ENCODE measurements around the gene FOXP1. TPM values are rescaled to one million over a fixed set of nuclear protein-coding genes. Genes with fewer than 3 reads are reported as not detected.

The FOXP1 gene
- total and polyA plus RNA-seq, 4 donors: 4.9 to 35.4 (median 32.0) TPM

DNA sequence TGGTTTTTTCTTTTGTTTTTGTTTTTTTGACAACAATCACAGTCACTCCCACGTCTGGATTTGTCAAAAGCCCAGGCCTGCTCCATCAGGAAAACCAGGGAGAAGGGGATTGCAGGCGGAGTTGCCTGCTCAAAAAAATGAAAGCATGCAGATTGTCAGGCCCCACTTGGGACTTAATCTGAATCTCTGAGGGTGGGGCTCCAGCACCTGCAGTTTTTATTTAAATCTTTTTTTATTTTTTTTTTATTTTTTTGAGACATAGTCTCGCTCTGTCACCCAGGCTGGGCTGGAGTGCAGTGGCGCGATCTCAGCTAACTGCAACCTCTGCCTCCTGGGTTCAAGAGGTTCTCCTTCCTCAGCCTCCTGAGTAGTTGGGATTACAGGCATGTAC is 140.9 kb downstream of the FOXP1 start:
- Histone ChIP-seq H3K36me3 (ENCODE audit: control insufficient read depth in 4 of 4, insufficient read depth in 3 of 4, low read depth in 1 of 4, low read length in 3 of 4) (no peaks in the 10 kb centered on the region), H3K27me3 (ENCODE audit: control insufficient read depth in 4 of 4, insufficient read depth in 4 of 4, low read length in 3 of 4) (no peaks in the 10 kb centered on the region), H3K4me3 (ENCODE audit: low read depth in 1 of 3, low read length in 3 of 3) (no peak overlapping the region), H3K9me3 (ENCODE audit: control insufficient read depth in 4 of 4, low read length in 3 of 4) (no peaks in the 10 kb centered on the region), H3K4me1 (ENCODE audit: control insufficient read depth in 4 of 4, insufficient read depth in 4 of 4, low read length in 3 of 4) (peaks cover 0 to 13% (median 0%) of the 10 kb centered on the region in 4 donors), H3K27ac (ENCODE audit: low read depth in 1 of 2, low read length in 2 of 2) (no peak overlapping the region), H3K9ac (ENCODE audit: low read depth in 1 of 2, low read length in 2 of 2) (no peak overlapping the region)
- DNase-seq (ENCODE audit: low spot score): no peak
- no peak for TF ChIP-seq SP1 (IDR thresholded peaks at IDR 0.05)
- TF ChIP-seq, protein P1, sequence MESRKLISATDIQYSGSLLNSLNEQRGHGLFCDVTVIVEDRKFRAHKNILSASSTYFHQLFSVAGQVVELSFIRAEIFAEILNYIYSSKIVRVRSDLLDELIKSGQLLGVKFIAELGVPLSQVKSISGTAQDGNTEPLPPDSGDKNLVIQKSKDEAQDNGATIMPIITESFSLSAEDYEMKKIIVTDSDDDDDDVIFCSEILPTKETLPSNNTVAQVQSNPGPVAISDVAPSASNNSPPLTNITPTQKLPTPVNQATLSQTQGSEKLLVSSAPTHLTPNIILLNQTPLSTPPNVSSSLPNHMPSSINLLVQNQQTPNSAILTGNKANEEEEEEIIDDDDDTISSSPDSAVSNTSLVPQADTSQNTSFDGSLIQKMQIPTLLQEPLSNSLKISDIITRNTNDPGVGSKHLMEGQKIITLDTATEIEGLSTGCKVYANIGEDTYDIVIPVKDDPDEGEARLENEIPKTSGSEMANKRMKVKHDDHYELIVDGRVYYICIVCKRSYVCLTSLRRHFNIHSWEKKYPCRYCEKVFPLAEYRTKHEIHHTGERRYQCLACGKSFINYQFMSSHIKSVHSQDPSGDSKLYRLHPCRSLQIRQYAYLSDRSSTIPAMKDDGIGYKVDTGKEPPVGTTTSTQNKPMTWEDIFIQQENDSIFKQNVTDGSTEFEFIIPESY (IDR thresholded peaks at IDR 0.05): no peak
- no peak for TF ChIP-seq YY1 (IDR thresholded peaks at IDR 0.05)
- no peak for TF ChIP-seq RAD21 (IDR thresholded peaks at IDR 0.05)
- TF ChIP-seq HNF4A (conservative IDR thresholded peaks at IDR 0.05): no peak
- no peak for TF ChIP-seq RXRA (IDR thresholded peaks at IDR 0.05)
- WGBS: 95% methylated on average over 5 of the region's 5 CpGs

DNA sequence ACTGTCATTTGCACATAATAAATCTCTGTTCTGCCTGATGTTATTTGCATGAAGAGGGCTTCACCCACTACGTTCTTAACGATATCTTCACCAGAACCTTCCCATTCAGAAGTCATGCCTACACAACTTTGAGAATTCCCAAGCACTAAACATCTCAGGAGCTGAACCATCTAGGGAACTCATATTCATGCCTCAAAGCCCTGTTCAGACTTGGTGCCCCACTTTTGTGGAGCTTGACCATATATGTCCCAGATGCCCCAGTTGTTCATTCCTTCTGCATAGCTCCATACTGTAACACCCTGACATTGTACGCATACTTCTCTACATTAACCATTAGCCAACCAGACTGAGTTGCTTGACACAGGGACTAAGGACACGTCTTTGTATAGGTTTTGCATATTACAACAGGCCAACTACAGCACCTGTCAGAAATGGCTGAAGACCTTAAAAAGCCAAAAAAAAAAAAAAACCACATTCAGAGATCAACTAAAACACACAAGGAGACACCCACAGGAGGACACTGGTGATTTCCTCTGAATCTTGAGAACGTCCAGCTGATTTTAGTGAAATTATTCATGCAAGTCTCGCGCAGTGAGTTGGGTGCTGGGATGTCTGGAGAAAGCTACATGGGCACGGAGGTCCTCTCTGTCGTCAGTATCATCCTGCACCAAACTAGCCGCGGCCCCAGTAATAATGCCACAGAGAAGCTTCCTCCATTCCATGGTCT is 141.4 kb downstream of the FOXP1 start:
- Histone ChIP-seq H3K9ac (ENCODE audit: low read depth in 1 of 2, low read length in 2 of 2) (no peak overlapping the region), H3K9me3 (ENCODE audit: control insufficient read depth in 4 of 4, low read length in 3 of 4) (no peaks in the 10 kb centered on the region), H3K36me3 (ENCODE audit: control insufficient read depth in 4 of 4, insufficient read depth in 3 of 4, low read depth in 1 of 4, low read length in 3 of 4) (no peaks in the 10 kb centered on the region), H3K4me3 (ENCODE audit: low read depth in 1 of 3, low read length in 3 of 3) (no peak overlapping the region), H3K4me1 (ENCODE audit: control insufficient read depth in 4 of 4, insufficient read depth in 4 of 4, low read length in 3 of 4) (peaks cover 0 to 10% (median 0%) of the 10 kb centered on the region in 4 donors), H3K27ac (ENCODE audit: low read depth in 1 of 2, low read length in 2 of 2) (no peak overlapping the region), H3K27me3 (ENCODE audit: control insufficient read depth in 4 of 4, insufficient read depth in 4 of 4, low read length in 3 of 4) (no peaks in the 10 kb centered on the region)
- DNase-seq (ENCODE audit: low spot score): no peak
- TF ChIP-seq SP1 (IDR thresholded peaks at IDR 0.05) (no peak), NR2F2 (IDR thresholded peaks at IDR 0.05) (no peak), EGR1 (IDR thresholded peaks at IDR 0.05; ENCODE audit: low read depth in 2 of 2) (no peak), YY1 (IDR thresholded peaks at IDR 0.05) (no peak), JUND (IDR thresholded peaks at IDR 0.05) (no peak), GABPA (IDR thresholded peaks at IDR 0.05 in 1 of 2, conservative IDR thresholded peaks at IDR 0.05 in 1 of 2) (no peak), RXRA (IDR thresholded peaks at IDR 0.05) (no peak), HNF4G (IDR thresholded peaks at IDR 0.05) (no peak)
- TF ChIP-seq, protein P2, sequence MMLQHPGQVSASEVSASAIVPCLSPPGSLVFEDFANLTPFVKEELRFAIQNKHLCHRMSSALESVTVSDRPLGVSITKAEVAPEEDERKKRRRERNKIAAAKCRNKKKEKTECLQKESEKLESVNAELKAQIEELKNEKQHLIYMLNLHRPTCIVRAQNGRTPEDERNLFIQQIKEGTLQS (IDR thresholded peaks at IDR 0.05): no peak
- TF ChIP-seq, protein P1 (IDR thresholded peaks at IDR 0.05): no peak
- TF ChIP-seq, protein P3, sequence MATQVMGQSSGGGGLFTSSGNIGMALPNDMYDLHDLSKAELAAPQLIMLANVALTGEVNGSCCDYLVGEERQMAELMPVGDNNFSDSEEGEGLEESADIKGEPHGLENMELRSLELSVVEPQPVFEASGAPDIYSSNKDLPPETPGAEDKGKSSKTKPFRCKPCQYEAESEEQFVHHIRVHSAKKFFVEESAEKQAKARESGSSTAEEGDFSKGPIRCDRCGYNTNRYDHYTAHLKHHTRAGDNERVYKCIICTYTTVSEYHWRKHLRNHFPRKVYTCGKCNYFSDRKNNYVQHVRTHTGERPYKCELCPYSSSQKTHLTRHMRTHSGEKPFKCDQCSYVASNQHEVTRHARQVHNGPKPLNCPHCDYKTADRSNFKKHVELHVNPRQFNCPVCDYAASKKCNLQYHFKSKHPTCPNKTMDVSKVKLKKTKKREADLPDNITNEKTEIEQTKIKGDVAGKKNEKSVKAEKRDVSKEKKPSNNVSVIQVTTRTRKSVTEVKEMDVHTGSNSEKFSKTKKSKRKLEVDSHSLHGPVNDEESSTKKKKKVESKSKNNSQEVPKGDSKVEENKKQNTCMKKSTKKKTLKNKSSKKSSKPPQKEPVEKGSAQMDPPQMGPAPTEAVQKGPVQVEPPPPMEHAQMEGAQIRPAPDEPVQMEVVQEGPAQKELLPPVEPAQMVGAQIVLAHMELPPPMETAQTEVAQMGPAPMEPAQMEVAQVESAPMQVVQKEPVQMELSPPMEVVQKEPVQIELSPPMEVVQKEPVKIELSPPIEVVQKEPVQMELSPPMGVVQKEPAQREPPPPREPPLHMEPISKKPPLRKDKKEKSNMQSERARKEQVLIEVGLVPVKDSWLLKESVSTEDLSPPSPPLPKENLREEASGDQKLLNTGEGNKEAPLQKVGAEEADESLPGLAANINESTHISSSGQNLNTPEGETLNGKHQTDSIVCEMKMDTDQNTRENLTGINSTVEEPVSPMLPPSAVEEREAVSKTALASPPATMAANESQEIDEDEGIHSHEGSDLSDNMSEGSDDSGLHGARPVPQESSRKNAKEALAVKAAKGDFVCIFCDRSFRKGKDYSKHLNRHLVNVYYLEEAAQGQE (IDR thresholded peaks at IDR 0.05): no peak
- TF ChIP-seq, protein P4, sequence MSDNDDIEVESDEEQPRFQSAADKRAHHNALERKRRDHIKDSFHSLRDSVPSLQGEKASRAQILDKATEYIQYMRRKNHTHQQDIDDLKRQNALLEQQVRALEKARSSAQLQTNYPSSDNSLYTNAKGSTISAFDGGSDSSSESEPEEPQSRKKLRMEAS (IDR thresholded peaks at IDR 0.05): no peak
- WGBS: 94% methylated on average over 11 of the region's 11 CpGs
